G401 (cell line): ENCODE data around the gene ZNF331. TPM values are rescaled to one million over a fixed set of nuclear protein-coding genes. Genes with fewer than 3 reads are reported as not detected.
A peak's percentile ranks its signal among the peaks of the same experiment; 100 is the strongest.
"Not testable (repeated sequence)": the region's sequence is repeated elsewhere in the genome, so short reads cannot be mapped to it uniquely, and the experiment has no call there.

Experiments
- DNase-seq: peaks from one replicate; pipeline ENCODE4 v3.0.0-alpha.2; 2015; ENCODE audit warnings: low spot score
- in situ Hi-C: cut with HindIII; loops from 2 replicates; pipeline ENCODE4 v1.10.0; 2016; ENCODE audit warnings: low sequenced_read_pairs, mixed read lengths
- total RNA-seq: library from RNA; depleted of rRNA; stranded (reverse); fragments of >200 nt; shearing (Covaris generic); gene quantifications from 2 replicates; pipeline ENCODE4 v1.2.3, GENCODE V29; 2014; rRNA removed

Gene ZNF331
- 4.2 and 10.6 TPM in 2 replicates for total RNA-seq

- peak; percentile 76 for DNase-seq
- in situ Hi-C loops, result no loop called here
Measured at GRCh38 chr19:53537521-53538377, at the start of gene ZNF331. TSS of gene ZNF331 (plus strand) at chr19:53538145. CDS start at chr19:53569377, 31,232 bp downstream.

DNA sequence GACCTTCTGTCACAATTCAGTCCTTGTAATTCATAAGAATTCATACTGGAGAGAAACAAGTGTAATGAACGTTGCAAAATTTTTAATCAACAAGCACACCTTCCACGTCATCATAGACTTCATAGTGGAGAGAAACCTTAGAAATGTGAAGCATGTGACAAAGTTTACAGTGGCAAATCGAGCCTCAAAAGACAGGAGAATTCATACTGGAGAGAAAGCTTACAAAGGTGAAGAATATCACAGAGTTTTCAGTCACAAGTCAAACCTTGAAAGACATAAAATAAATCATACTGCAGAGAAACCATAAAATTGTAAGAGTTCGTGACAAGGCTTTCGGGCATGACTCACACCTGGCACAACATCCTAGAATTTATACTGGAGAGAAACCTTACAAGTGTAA, 45.8 kb upstream of the ZNF331 start:
- no peak for DNase-seq
- in situ Hi-C loops, result no loop called here

DNA sequence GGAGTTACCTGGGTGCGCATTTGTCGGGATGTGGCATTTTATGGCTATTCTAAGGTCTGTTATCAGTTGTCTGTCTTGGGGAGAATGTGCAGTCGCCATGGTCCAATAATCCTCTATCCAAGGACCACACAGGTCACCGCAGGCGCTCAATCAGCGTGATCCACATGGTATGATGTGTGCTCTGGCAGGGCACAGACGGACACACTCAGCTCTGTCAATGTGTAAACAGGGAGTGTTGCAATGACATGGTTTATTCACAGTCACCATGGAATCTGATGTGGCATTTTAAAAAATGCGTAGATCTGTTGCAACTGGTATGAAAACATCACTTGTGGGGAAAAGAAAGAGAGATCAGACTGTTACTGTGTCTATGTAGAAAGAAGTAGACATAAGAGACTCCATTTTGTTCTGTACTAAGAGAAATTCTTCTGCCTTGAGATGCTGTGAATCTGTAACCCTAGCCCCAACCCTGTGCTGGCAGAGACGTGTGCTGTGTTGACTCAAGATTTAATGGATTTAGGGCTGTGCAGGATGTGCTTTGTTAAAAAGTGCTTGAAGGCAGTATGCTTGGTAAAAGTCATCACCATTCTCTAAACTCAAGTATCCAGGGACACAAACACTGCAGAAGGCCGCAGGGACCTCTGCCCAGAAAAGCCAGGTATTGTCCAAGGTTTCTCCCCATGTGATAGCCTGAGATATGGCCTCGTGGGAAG, 40.5 kb upstream of the ZNF331 start:
- in situ Hi-C loops, DNase-seq: not testable (repeated sequence)

DNA sequence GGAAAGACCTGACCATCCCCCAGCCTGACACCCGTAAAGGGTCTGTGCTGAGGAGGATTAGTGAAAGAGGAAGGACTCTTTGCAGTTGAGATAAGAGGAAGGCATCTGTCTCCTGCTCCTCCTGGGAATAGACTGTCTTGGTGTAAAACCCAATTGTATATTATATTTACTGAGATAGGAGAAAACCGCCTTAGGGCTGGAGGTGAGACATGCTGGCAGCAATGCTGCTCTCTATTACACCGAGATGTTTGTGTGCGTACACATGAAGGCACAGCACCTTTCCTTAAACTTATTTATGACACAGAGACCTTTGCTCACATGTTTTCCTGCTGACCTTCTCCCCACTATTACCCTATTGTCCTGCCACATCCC, 39.9 kb upstream of the ZNF331 start:
- in situ Hi-C loops, DNase-seq: not testable (repeated sequence)

- peak; percentile 11 for DNase-seq
- in situ Hi-C loops, result not testable (repeated sequence)
Measured at GRCh38 chr19:53503151-53503550, 34.8 kb upstream of the ZNF331 start.

- DNase-seq, result peak; percentile 50
- in situ Hi-C loops, result not testable (repeated sequence)
Measured at GRCh38 chr19:53503671-53504364, 34.1 kb upstream of the ZNF331 start.

DNA sequence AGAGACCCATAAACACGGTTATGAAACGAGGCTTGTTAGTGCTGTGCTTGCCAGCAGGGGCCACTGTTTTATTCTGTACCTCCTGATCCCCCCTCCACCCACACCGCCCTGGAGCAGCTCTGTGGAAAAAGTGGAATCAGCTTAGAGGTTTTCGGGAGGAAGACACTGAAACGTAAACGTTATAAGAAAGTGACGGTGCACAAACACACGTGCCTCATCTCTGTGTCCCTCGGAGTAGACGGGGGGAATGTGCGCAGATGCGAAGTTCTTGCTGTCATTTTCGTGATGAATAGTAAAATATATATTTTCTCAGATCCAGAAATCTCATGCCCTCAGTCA, 33.6 kb upstream of the ZNF331 start:
- DNase-seq, result peak; percentile 71
- in situ Hi-C loops, result not testable (repeated sequence)

GRCh38 chr19:53504885-53505284, 33.1 kb upstream of the ZNF331 start:
- DNase-seq, result peak; percentile 56
- in situ Hi-C loops, result no loop called here

- DNase-seq, result no peak
- in situ Hi-C loops, result no loop called here
Measured at GRCh38 chr19:53506728-53507127, 31.2 kb upstream of the ZNF331 start.

- DNase-seq, result no peak
- in situ Hi-C loops, result no loop called here
Measured at GRCh38 chr19:53507523-53508442, 30.2 kb upstream of the ZNF331 start.

DNA sequence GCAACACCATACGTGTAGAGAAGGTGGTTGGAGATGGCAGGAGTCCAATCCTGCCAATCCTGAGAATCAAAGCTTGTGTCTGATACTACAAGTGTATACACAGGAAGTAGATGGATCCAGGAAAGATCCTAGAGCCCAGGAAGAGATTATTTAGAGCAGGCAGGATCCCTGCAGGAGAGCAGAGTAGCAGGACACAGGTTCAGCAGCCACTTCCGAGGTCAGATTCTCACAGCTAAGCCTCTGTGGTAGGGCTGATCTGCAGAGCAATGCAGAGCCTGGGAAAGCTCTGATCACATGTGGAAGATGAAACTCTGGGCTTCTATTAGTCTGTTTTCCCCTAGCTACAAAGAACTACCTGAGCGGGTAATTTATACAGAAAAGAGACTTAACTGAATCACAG, 28.5 kb upstream of the ZNF331 start:
- no peak for DNase-seq
- in situ Hi-C loops, result no loop called here

DNA sequence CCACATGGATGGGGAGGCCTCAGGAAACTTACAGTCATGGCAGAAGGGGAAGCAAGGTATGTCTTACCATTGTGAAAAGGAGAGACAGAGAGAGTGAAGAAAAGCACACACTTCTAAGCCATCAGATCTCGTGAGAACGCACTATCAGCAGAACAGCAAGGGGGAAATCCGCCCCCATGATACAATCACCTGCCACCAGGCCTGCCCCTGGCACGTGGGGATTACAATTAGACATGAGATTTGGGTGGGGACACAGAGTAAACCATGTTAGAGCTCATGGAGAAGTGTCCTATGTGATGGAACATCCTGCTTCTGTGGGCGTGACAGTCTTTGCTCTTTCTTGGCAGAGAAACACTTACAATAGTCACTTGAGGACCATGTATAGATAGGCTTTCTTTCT, 28.1 kb upstream of the ZNF331 start:
- in situ Hi-C loops, result no loop called here
- no peak for DNase-seq

DNA sequence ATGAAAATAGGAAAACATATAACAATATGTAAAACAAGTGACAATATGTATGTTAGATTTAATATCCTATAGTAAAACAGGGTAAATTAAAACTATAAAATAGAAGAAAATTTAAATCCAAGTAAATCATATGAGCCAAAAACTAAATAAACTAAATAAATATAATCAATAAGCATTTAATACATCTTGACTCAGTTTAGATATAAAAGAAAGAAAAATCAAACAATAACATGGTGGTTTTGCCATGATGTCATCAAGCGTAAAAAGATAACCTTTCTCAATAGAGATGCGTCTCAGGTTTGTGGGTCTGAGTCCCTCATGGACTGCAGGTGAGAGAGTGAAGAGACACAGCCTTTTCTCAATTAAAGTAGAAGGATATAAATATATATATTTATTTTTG, 26.6 kb upstream of the ZNF331 start:
- in situ Hi-C loops, result no loop called here
- DNase-seq, result no peak

DNA sequence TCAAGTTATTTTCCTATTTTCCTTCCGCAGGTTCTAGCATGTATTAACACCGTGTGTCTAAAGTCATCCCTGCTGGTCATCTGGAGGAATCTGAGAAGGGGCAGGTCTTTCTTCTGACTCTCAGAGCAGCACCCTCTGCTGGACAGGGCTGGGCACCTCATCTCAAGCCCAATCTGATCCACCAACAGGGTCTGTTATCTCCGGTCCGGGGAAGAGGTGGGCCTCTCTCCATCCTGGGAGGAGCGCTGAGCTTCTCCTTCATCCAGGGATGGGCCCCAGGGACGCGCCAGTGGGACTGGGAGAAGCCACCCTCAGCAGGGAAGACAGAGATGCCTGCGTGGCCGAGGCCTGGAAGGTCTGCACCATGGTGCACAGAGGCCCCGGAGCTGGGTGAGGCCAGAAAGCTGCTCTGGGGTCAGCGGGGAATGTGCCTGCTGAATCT, 26.0 kb upstream of the ZNF331 start:
- in situ Hi-C loops, result no loop called here

DNA sequence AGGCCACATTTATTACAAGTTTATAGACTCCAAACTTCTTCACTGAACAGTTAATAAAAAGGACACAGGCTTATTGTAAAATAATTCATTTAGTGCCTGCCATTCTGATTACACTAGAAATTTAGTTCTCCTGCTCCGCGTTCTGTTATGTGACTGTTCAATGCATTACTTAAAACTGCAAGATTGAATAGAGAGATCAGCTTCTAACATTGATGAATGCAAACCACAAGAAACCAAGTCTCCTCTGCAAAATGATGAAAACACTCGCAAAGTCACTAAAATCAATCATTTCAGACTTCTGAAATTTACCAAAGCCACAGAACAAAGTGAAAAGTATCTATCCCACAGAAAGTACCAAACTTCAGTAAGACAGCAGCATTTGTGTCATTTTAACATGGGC, 22.9 kb upstream of the ZNF331 start:
- in situ Hi-C loops, DNase-seq: not testable (repeated sequence)

More for the DNA sequence above, 26.0 kb upstream of the ZNF331 start:
- peak; percentile 35 for DNase-seq

DNA sequence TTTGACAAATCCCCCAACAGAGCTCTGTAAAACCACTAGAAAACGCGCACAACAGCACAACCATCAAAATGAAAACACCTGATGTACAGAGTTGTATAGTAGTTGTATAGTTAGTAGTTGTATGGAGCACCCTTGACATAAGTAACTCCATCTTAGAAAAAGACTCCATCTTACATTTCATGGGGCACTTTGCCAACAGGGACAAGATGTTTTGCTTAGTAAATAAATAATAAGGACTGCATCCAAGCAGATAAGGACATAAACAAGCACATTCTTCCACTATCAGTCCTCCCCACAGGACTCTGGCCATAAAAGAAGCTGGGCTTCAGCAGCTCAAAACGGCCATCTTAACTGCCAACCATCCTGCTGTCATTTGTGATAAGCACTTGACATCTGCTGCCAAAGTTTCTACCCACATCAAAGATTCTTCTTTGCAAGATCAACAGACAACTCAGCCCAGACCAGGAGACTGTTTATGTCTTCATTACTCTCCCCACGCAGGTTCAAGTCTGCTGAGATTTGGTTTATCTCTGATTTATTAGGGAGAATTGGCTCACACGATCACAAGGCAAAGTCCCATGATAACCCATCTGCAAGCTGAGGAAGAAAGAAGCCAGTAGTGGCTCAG, 20.7 kb upstream of the ZNF331 start:
- in situ Hi-C loops, result no loop called here
- no peak for DNase-seq

GRCh38 chr19:53518121-53518520, 19.8 kb upstream of the ZNF331 start:
- in situ Hi-C loops, result no loop called here

GRCh38 chr19:53518716-53519115, 19.2 kb upstream of the ZNF331 start:
- no peak for DNase-seq
- in situ Hi-C loops, result no loop called here

More at GRCh38 chr19:53518121-53518520, 19.8 kb upstream of the ZNF331 start:
- no peak for DNase-seq
